ENCODE results near the gene SRC. TPM values are rescaled to one million over a fixed set of nuclear protein-coding genes. Genes with fewer than 3 reads are reported as not detected.

SRC gene
- total RNA-seq, 4 donors from 2014 or later: 87.0 to 155 (median 130) TPM

DNA sequence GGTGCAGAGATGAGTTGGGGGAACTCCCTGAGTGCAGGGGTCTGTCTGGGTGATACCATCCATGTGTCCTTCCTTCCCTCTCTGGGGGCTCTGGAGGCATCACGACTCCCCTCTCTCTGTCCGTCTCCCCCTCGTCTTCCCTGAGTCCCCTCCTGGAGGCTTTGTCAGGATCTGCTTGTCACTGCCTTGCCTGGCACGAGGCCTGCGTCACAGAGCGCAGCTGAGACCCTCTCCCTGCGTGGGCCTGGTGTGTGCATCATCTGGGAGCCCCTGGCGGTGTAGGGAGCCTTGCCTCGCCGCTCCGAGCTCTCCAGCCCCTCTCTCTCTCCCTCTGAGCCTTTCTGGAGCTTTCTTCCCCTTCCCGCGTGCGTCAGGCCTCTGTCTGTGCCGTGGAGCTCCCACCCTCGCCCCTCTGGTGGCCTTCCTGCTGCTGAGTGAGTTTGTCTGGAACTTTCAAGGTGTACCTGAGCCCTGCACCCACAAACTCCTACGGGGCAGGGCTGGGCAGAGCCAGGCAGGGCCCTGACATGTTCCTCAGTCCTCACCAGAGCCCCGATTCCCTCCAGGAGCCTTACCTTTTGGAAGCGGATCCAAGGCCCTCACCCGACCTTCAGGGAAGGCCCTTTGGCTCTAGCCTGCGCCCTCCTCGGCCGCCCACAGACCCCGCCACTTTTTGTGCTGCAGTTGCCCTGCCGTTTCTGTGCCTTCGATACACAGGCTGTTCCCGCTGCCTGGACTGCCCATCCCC is 70.3 kb downstream of the SRC start:
- TF ChIP-seq EP300 (IDR thresholded peaks at IDR 0.05; ENCODE audit: low read depth) (no peak), POLR2AphosphoS5 (IDR thresholded peaks at IDR 0.05) (no peak), POLR2A (IDR thresholded peaks at IDR 0.05) (no peak)
- TF ChIP-seq, protein P1, sequence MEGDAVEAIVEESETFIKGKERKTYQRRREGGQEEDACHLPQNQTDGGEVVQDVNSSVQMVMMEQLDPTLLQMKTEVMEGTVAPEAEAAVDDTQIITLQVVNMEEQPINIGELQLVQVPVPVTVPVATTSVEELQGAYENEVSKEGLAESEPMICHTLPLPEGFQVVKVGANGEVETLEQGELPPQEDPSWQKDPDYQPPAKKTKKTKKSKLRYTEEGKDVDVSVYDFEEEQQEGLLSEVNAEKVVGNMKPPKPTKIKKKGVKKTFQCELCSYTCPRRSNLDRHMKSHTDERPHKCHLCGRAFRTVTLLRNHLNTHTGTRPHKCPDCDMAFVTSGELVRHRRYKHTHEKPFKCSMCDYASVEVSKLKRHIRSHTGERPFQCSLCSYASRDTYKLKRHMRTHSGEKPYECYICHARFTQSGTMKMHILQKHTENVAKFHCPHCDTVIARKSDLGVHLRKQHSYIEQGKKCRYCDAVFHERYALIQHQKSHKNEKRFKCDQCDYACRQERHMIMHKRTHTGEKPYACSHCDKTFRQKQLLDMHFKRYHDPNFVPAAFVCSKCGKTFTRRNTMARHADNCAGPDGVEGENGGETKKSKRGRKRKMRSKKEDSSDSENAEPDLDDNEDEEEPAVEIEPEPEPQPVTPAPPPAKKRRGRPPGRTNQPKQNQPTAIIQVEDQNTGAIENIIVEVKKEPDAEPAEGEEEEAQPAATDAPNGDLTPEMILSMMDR (IDR thresholded peaks at IDR 0.05): no peak
- WGBS, 2 donors (ENCODE audit: low coverage in 1 of 2): 71 to 90% methylated on average over 5 to 27 of the region's 27 CpGs
- Histone ChIP-seq H3K36me3 (no peaks in the 10 kb centered on the region), H3K27ac (no peak overlapping the region), H3K4me1 (peaks cover 0 to 14% (median 6%) of the 10 kb centered on the region in 4 donors), H3K27me3 (peaks cover 10% of the 10 kb centered on the region), H3K4me3 (no peak overlapping the region), H3K9me3 (no peaks in the 10 kb centered on the region)
- no peak for DNase-seq
- in situ Hi-C loops (cut with MboI; ENCODE audit: low pct_ligation_motif_present in 1 of 4, low pct_unique_long_range_greater_than_20kb in 1 of 4, low sequenced_read_pairs in 3 of 4) (no loop called here), intact Hi-C loops (cut with DNase I; ENCODE audit: low total_unique reads) (no loop called here)

DNA sequence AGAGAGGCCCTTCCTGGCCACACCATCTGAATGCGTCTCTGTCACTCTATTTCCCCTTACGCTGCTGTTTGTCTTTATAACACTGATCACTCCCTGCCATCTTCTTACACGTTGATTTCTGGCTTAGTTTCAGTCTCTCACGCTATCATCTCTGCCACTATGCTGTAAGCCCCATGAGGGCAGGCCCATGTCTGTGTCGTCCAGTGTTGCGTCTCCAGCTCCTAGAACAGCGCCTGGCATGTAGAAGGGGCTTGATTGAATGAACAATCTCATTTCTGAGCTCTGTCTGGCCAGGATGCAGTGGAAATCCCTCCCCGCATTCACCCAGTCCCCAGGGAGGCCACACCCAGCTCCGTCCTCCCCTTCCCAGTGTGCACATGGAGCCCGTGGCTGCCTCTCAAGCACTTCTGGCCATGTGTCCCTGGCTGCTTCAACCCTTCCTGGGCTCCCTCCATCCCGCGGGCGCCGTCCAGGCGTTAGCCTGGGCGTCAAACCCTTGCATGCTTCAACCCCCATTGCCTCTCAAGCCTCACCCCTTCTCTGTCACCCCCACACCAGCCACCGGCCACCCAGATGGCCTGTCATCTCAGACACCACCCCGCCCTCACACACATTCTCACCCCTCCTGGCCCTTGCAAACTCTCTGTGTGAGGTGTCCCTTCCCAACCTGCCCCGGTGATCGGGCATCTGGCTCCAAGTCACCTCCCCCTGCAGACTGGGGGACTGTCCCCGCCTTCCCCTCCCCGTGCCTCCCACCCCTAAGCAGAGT is 71.1 kb downstream of the SRC start:
- 79 to 84% methylated on average over 9 to 22 of the region's 22 CpGs for WGBS, 2 donors (ENCODE audit: low coverage in 1 of 2)
- Histone ChIP-seq H3K4me1 (peaks cover 0 to 9% (median 6%) of the 10 kb centered on the region in 4 donors), H3K9me3 (no peaks in the 10 kb centered on the region), H3K27ac (no peak overlapping the region), H3K27me3 (peaks cover 12% of the 10 kb centered on the region), H3K4me3 (no peak overlapping the region), H3K36me3 (no peaks in the 10 kb centered on the region)
- intact Hi-C loops (cut with DNase I; ENCODE audit: low total_unique reads): no loop called here
- TF ChIP-seq EP300 (IDR thresholded peaks at IDR 0.05; ENCODE audit: low read depth): no peak
- TF ChIP-seq POLR2A (IDR thresholded peaks at IDR 0.05): no peak
- no peak for TF ChIP-seq POLR2AphosphoS5 (IDR thresholded peaks at IDR 0.05)
- TF ChIP-seq, protein P1 (IDR thresholded peaks at IDR 0.05): no peak
- DNase-seq: no peak
- in situ Hi-C loops (cut with MboI; ENCODE audit: low pct_ligation_motif_present in 1 of 4, low pct_unique_long_range_greater_than_20kb in 1 of 4, low sequenced_read_pairs in 3 of 4): no loop called here

DNA sequence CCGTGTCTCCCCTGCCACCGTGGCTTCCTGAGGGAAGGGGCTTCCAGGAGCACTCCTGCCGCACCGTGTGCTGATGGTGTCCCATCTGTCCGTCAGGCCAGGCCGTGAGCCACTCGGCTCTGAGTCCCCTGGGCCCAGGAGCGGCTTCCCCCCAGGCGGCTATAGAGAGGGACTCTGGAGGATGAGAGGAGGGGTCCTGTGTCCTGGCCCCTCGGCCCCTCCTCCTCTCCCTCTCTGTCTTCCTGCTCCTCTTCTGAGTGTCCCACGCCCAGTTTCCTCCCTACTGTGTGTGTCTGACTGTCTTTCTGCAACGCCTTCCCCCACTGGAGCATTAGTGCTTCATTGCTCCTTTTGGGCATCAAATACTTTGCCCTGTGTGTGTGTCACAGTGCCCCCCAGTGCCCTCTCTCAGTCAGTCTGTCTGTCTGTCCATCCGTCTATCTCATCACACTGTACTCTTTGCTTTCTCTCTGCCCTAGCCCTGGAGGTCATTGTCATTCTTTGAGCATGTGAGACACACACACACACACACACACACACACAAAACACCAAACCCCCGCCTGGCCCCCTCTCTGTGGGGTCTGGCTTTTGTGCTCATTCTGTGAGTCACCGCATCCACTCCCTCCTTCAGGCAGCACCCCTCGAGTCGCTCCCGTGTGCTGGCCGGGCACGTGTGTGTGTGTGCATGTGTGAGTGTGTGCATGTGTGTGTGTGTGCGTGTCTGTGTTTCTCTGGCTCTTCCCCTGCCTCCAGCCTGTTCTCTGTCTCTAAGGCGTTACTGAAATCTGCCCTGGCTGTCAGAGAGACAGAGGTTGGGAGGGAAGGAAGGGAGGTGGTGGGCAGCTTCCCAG is 71.9 kb downstream of the SRC start:
- 49 to 60% methylated on average over 5 to 17 of the region's 22 CpGs for WGBS, 2 donors (ENCODE audit: low coverage in 1 of 2)
- no peak for TF ChIP-seq POLR2AphosphoS5 (IDR thresholded peaks at IDR 0.05)
- TF ChIP-seq, protein P1 (IDR thresholded peaks at IDR 0.05): no peak
- no peak for TF ChIP-seq EP300 (IDR thresholded peaks at IDR 0.05; ENCODE audit: low read depth)
- TF ChIP-seq POLR2A (IDR thresholded peaks at IDR 0.05): no peak
- intact Hi-C loops (cut with DNase I; ENCODE audit: low total_unique reads) (no loop called here), in situ Hi-C loops (cut with MboI; ENCODE audit: low pct_ligation_motif_present in 1 of 4, low pct_unique_long_range_greater_than_20kb in 1 of 4, low sequenced_read_pairs in 3 of 4) (no loop called here)
- H3K9me3 ChIP-seq: no peaks in the 10 kb centered on the region
- no peak overlapping the region for H3K27ac ChIP-seq
- peaks cover 0 to under 1% (median 0%) of the 10 kb centered on the region in 4 donors for H3K4me1 ChIP-seq
- no peak for DNase-seq
- no peak overlapping the region for H3K4me3 ChIP-seq
- no peaks in the 10 kb centered on the region for H3K36me3 ChIP-seq
- H3K27me3 ChIP-seq: peaks cover 14% of the 10 kb centered on the region
